Measurements from ENCODE around the gene TCF20.

DNA sequence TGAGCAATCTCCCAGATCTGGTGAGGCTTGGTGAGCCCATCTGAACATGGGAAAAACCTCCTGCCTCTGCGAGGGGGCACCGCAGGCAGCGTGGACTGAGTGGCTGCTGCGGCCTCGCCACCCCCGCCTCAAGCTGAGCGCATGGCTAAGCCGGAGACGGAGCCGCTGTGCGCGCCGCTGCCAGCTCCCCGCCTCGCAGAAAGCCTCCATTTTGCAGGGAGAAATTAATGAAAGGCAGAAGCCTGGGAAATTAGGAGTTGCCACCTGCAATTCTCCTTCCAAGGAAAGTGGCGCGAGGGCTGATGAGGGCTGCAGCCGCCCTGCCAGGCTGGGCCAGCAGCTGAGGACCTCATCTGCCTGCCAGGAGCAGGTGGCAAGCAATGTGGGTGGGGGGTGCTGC is 35.6 kb upstream of the TCF20 start:
- TF ChIP-seq, protein P1, sequence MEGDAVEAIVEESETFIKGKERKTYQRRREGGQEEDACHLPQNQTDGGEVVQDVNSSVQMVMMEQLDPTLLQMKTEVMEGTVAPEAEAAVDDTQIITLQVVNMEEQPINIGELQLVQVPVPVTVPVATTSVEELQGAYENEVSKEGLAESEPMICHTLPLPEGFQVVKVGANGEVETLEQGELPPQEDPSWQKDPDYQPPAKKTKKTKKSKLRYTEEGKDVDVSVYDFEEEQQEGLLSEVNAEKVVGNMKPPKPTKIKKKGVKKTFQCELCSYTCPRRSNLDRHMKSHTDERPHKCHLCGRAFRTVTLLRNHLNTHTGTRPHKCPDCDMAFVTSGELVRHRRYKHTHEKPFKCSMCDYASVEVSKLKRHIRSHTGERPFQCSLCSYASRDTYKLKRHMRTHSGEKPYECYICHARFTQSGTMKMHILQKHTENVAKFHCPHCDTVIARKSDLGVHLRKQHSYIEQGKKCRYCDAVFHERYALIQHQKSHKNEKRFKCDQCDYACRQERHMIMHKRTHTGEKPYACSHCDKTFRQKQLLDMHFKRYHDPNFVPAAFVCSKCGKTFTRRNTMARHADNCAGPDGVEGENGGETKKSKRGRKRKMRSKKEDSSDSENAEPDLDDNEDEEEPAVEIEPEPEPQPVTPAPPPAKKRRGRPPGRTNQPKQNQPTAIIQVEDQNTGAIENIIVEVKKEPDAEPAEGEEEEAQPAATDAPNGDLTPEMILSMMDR (IDR thresholded peaks at IDR 0.05), result no peak
- no peak for TF ChIP-seq POLR2A (IDR thresholded peaks at IDR 0.05)
